GM12865 (cell line): ENCODE data around the gene ADGRB3.
"Not testable (repeated sequence)": the region's sequence is repeated elsewhere in the genome, so short reads cannot be mapped to it uniquely, and the experiment has no call there.

Source experiments
- DNase-seq: peaks from one replicate; pipeline ENCODE4 v3.0.0; 2010; ENCODE audit warnings: low read depth
- H3K4me3 ChIP-seq: 2 replicates; pipeline ENCODE4 v1.5.1; 2011; ENCODE audit warnings: mild to moderate bottlenecking, low read depth, low read length, control low read depth
- CTCF ChIP-seq: IDR thresholded peaks from 2 replicates; pipeline ENCODE4 v1.5.1; 2011; ENCODE audit warnings: low read length, control low read depth, low read depth, inconsistent platforms; ENCODE audit not compliant: insufficient read depth; ENCODE audit errors: missing control alignments

ADGRB3 gene

GRCh38 chr6:69279805-69280204 is 644.7 kb downstream of the ADGRB3 start:
- no peak for TF ChIP-seq CTCF
- no peak for DNase-seq
- no peak overlapping the region for H3K4me3 ChIP-seq

GRCh38 chr6:69280858-69281257 is 645.8 kb downstream of the ADGRB3 start:
- no peak for DNase-seq
- no peak for TF ChIP-seq CTCF
- H3K4me3 ChIP-seq = no peak overlapping the region

GRCh38 chr6:69284176-69284730 is 649.2 kb downstream of the ADGRB3 start:
- TF ChIP-seq CTCF = no peak
- DNase-seq = no peak
- no peak overlapping the region for H3K4me3 ChIP-seq

- TF ChIP-seq CTCF = no peak
- no peak for DNase-seq
These were observed 650.0 kb downstream of the ADGRB3 start for GRCh38 chr6:69285054-69285453.

GRCh38 chr6:69286331-69286730 is 651.2 kb downstream of the ADGRB3 start:
- no peak for DNase-seq
- no peak overlapping the region for H3K4me3 ChIP-seq
- TF ChIP-seq CTCF = no peak

More at GRCh38 chr6:69285054-69285453, 650.0 kb downstream of the ADGRB3 start:
- no peak overlapping the region for H3K4me3 ChIP-seq

GRCh38 chr6:69288198-69288597 is 653.1 kb downstream of the ADGRB3 start:
- not testable (repeated sequence) for H3K4me3 ChIP-seq, DNase-seq

- TF ChIP-seq CTCF = no peak
- no peak for DNase-seq
- no peak overlapping the region for H3K4me3 ChIP-seq
These were observed 654.8 kb downstream of the ADGRB3 start for GRCh38 chr6:69289689-69290495.
